HG03025 (cell line): ENCODE data around the gene ACAA2.

ENCODE experiments used
- ATAC-seq: cut with Tn5 transposase; IDR thresholded peaks from one replicate; pipeline ENCODE4 v1.9.1; 2021; ENCODE audit warnings: mild to moderate bottlenecking, moderate library complexity; ENCODE audit not compliant: unreplicated experiment, low FRiP score

Gene ACAA2

GRCh38 chr18:49745045-49746014 is 68.0 kb downstream of the ACAA2 start:
- no peak for ATAC-seq

- no peak for ATAC-seq
Observed at GRCh38 chr18:49744376-49745008, 68.8 kb downstream of the ACAA2 start.

- ATAC-seq = no peak
Observed at GRCh38 chr18:49743117-49743567, 70.2 kb downstream of the ACAA2 start.

GRCh38 chr18:49742316-49743116 is 70.8 kb downstream of the ACAA2 start:
- no peak for ATAC-seq

- ATAC-seq = no peak
Observed at GRCh38 chr18:49739275-49739674, 74.1 kb downstream of the ACAA2 start.

GRCh38 chr18:49738721-49739120 is 74.6 kb downstream of the ACAA2 start:
- no peak for ATAC-seq

GRCh38 chr18:49734836-49735235 is 78.5 kb downstream of the ACAA2 start:
- no peak for ATAC-seq

- ATAC-seq = no peak
Observed at GRCh38 chr18:49733896-49734585, 79.3 kb downstream of the ACAA2 start.

- ATAC-seq = no peak
Observed at GRCh38 chr18:49733321-49733720, 80.0 kb downstream of the ACAA2 start.
